GM19193 (cell line): ENCODE results near the gene TSPAN12.

Source experiments
- POLR2A ChIP-seq: IDR thresholded peaks from 4 replicates; pipeline ENCODE4 v1.6.1; 2011; ENCODE audit not compliant: insufficient read depth, insufficient read length; ENCODE audit errors: extremely low read depth

The TSPAN12 gene

DNA sequence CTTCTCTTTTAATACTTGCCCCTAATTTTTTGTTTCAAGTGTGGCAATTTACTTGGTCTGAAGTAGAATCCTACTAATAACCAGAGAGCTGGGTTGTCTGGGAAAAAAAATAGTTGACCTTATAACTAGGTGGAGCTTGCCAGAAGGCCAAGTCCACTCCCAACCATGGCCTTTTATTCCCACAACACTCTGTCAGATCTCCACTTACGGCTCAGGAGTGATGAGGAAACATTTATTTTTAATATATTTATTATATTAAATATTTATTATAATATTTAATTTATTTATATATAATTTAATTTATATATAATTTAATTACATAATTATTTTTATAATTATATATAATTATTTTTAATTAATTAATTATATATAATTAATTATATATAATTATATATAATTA lies 58.8 kb downstream of the TSPAN12 start:
- no peak for TF ChIP-seq POLR2A

GRCh38 chr7:120797026-120797645 lies 60.8 kb downstream of the TSPAN12 start:
- TF ChIP-seq POLR2A = no peak

DNA sequence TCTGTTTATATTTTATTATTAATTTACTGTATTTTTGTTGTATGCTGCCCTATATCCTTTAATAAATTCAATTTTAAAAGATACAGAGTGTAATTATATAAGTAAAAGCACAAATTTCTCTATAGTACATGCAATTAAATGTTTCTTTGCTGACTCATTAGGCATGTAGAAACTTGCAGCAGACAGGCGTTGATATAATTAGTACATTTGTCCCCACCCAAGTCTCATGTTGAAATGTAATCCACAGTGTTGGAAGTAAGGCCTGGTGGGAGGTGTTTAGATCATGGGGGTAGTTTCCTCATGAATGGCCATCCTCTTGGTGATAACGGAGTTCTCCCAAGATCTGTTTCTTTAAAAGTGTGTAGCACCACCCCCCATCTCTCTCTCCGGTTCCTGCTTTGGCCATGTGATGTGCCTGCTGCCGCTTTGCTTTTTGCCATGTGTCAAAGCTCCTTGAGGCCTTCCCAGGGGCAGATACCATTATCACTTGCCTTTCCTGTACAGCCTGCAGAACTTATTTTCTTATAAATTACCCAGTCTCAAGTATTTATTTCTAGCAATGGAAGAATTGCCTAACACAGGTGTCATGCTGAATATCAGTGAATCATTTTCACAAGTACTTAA lies 63.7 kb downstream of the TSPAN12 start:
- no peak for TF ChIP-seq POLR2A

DNA sequence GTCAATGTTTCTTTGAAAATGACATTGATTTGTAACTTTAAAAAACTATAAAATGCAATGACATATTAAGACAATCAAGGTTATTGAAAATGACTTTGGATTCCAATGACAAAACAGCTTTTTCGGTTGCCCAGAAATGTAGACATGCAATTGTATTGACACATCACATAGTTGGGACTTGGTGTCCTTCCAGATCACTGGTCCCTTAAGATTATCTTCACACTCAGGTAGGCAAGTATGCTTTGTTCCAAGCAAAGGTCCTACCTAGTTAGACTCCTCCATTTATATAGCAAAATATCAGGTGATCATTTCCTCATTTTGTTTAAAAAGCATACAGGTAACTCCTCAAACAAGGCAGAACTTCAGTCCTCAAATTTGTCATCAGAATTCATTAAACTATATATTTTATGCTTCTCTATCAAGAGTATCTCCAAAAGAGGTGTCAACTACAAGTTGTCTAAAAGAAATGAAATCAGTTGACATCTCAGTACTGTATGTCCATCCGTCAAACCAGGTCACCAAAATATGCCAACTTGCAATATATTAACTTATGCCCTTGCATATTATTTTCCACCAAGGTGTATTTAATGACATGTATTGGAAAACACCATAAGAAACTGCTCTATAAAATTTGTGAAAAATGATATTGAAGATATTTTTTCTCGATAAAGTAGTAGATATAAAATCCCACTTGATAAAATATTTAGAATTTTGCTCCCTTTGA lies 64.6 kb downstream of the TSPAN12 start:
- TF ChIP-seq POLR2A = no peak

- no peak for TF ChIP-seq POLR2A
These were observed 65.1 kb downstream of the TSPAN12 start for GRCh38 chr7:120792861-120793130.

DNA sequence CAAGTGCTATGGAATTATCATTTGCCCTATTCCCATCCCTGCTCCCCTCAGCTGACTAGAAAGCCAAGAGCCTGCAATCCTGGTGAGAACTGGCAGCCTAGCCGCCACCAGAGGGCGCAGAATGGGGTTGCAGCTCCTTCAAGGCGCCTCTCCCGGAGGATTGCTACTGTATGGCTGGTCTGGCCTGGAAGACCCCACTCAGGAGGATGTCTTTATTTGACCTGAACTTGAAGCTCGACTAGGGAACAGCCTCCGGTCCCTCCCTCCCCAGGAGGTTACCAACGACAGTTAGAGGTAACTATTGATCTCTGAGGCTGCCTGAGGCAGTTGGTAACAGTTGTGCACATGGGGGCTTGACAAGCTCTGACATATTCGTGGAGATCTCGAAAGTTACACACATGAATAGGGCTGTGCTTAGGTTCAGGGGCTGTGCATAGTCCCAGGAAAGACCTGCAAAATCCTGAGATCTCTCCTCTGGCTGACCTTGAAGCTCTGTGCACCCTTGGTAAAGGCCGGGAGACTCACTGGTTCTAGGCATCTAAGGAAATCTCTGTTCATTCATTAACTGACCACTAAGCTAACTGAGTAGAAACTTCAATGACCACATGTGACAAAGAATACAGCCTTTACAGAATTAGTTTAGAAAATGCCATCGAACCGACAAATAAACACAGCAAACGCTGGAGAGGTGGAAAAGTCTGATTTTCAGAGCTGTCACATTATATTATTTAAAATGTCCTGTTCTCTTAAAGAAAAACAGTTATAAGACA lies 65.7 kb downstream of the TSPAN12 start:
- no peak for TF ChIP-seq POLR2A

- TF ChIP-seq POLR2A = no peak
These were observed 72.8 kb downstream of the TSPAN12 start for GRCh38 chr7:120785095-120785494.

DNA sequence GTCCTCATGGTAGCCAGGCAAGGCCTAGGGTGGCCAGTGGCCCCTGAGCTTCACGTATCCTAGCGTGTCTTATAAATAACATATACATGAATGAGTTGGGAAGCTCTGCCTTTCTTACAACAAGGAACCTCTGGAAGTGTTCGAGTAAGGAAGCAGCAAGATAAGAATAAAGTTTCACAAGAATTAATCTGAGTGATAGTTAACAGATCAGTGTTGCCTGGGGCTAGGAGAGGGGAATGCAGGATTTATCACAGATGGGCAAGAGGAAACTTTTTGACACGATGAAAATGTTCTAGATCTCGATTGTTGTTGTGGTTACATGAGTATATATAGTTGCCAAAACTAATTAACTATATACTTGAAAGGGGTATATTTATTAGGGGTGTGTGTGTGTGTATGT lies 74.2 kb downstream of the TSPAN12 start:
- TF ChIP-seq POLR2A = no peak

- TF ChIP-seq POLR2A = no peak
These were observed 74.7 kb downstream of the TSPAN12 start for GRCh38 chr7:120783273-120783672.

DNA sequence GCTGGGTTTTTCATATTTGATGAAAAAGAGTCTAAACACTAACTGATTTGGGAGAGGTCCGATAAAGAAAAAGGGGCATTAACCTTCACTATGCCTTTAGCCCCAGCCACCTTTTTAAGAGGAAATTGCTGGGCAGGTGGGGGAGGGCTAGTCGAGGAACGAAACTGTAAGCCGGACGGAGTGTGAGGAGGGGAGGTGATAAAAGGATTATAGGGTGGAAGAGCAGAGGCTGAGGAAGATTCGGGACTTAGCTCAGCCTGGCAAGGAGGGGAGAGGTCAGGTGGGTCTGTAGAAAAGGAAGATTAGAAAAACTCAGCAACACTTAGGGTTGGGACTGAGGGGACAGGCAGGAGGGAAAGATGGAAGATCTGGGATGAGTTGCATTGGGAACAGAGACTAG lies 77.0 kb downstream of the TSPAN12 start:
- no peak for TF ChIP-seq POLR2A

- no peak for TF ChIP-seq POLR2A
These were observed 82.2 kb downstream of the TSPAN12 start for GRCh38 chr7:120775755-120776154.

- no peak for TF ChIP-seq POLR2A
These were observed 83.5 kb downstream of the TSPAN12 start for GRCh38 chr7:120774481-120774880.

- TF ChIP-seq POLR2A = no peak
These were observed 87.7 kb downstream of the TSPAN12 start for GRCh38 chr7:120770206-120770605.

- TF ChIP-seq POLR2A = no peak
These were observed 97.1 kb downstream of the TSPAN12 start for GRCh38 chr7:120760851-120761250.

DNA sequence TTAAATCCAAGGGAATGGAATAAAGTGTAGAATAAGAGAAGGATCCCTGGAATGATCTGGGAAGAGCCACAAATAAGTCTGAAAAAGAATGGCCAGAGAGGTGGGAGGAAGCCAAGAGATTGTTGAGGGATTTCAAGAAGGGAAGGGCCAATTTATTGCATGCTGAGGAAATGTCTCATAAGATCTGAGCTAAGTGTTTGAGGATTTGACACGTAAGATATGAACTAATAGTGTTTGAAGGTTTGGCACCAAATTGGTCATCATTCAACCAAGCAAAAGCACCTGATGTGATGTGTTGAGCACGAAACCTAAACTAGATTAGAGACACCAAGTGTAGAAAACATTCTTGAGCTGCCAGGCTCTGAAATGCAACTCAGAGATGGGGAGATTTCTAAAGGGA lies 97.9 kb downstream of the TSPAN12 start:
- TF ChIP-seq POLR2A = no peak

GRCh38 chr7:120743128-120743527 lies 114.8 kb downstream of the TSPAN12 start:
- no peak for TF ChIP-seq POLR2A

GRCh38 chr7:120742372-120742771 lies 115.6 kb downstream of the TSPAN12 start:
- no peak for TF ChIP-seq POLR2A
